OCI-LY7 (cell line): ENCODE measurements around the gene DUS1L. TPM values are rescaled to one million over a fixed set of nuclear protein-coding genes. Genes with fewer than 3 reads are reported as not detected.

Experiments used
- BruUV-seq: library from RNA; stranded (reverse); fragments of 400-500 nt; replicated peaks from 2 replicates; lab custom pipeline; 2021; lab: Mats Ljungman, UMichigan
- CTCF ChIA-PET: fragments of 300-600 bp; sonication (Branson Sonifier 250); formaldehyde crosslinking; loops from one replicate; lab custom pipeline; 2022; ENCODE audit warnings: antibody characterized with exemption; ENCODE audit not compliant: unreplicated experiment; lab: Charles Lee
- POLR2A ChIA-PET: fragments of 300-600 bp; sonication (Branson Sonifier 250); formaldehyde crosslinking; loops from one replicate; lab custom pipeline; 2022; ENCODE audit warnings: antibody characterized with exemption; lab: Charles Lee
- DNase-seq: peaks from one replicate; pipeline ENCODE4 v3.0.0-alpha.2; 2015; ENCODE audit warnings: low spot score
- H2AFZ ChIP-seq: fragments of 200-600 bp; sonication (generic), shearing (Covaris generic); 2 replicates; pipeline ENCODE4 v1.6.1; 2014; ENCODE audit warnings: mild to moderate bottlenecking, antibody characterized with exemption, low read length, moderate library complexity
- H3K27ac ChIP-seq: fragments of 200-600 bp; sonication (generic); 2 replicates; pipeline ENCODE4 v1.5.1; 2014; ENCODE audit warnings: mixed run types, low read depth, mild to moderate bottlenecking, moderate library complexity, low read length, inconsistent platforms; ENCODE audit not compliant: poor library complexity, severe bottlenecking
- H3K36me3 ChIP-seq: fragments of 200-600 bp; sonication (generic); 2 replicates; pipeline ENCODE4 v1.6.1; 2014; ENCODE audit warnings: mild to moderate bottlenecking, antibody characterized with exemption, low read length, moderate library complexity, mixed read lengths; ENCODE audit not compliant: insufficient read depth
- H3K4me1 ChIP-seq: fragments of 200-600 bp; sonication (generic); 2 replicates; pipeline ENCODE4 v1.5.1; 2014; ENCODE audit warnings: mild to moderate bottlenecking, low read length; ENCODE audit not compliant: insufficient read depth, poor library complexity, severe bottlenecking
- H3K4me2 ChIP-seq: fragments of 200-600 bp; sonication (generic); 2 replicates; pipeline ENCODE4 v1.6.1; 2014; ENCODE audit warnings: mild to moderate bottlenecking, low read length
- H3K4me3 ChIP-seq: fragments of 200-600 bp; sonication (generic); 2 replicates; pipeline ENCODE4 v1.5.1; 2014; ENCODE audit warnings: mild to moderate bottlenecking, low read depth, low read length; ENCODE audit not compliant: poor library complexity, severe bottlenecking
- H3K79me2 ChIP-seq: fragments of 200-600 bp; sonication (generic); 2 replicates; pipeline ENCODE4 v1.6.1; 2016; ENCODE audit warnings: low read depth, mild to moderate bottlenecking, low read length, moderate library complexity, mixed read lengths; ENCODE audit not compliant: insufficient read depth
- H3K9me2 ChIP-seq: fragments of 200-600 bp; sonication (generic); 2 replicates; pipeline ENCODE4 v1.6.1; 2016; ENCODE audit warnings: mild to moderate bottlenecking, low read length, mixed read lengths; ENCODE audit not compliant: insufficient read depth
- H3K9me3 ChIP-seq: fragments of 200-600 bp; sonication (generic); 2 replicates; pipeline ENCODE4 v1.6.1; 2014; ENCODE audit warnings: mild to moderate bottlenecking, mixed run types, low read length, mixed read lengths
- H4K20me1 ChIP-seq: fragments of 200-600 bp; sonication (generic); 2 replicates; pipeline ENCODE4 v1.6.1; 2014; ENCODE audit warnings: mild to moderate bottlenecking, antibody characterized with exemption, low read length, moderate library complexity, mixed read lengths; ENCODE audit not compliant: insufficient read depth
- CTCF ChIP-seq: fragments of 200-600 bp; sonication (generic); conservative IDR thresholded peaks from 2 replicates; pipeline ENCODE4 v1.5.1; 2014; ENCODE audit warnings: mild to moderate bottlenecking, antibody characterized with exemption, low read length, moderate library complexity, mixed read lengths
- EZH2phosphoT487 ChIP-seq: fragments of 200-600 bp; sonication (generic); IDR thresholded peaks from 2 replicates; pipeline ENCODE4 v1.6.1; 2018; ENCODE audit warnings: low read depth, borderline replicate concordance, mild to moderate bottlenecking, mixed run types, antibody characterized with exemption, low read length, moderate library complexity, mixed read lengths
- intact Hi-C: fragments of 100-400 bp; cut with micrococcal nuclease; formaldehyde crosslinking; loops from one replicate; pipeline ENCODE4 v1.10.0; 2022; ENCODE audit not compliant: unreplicated experiment
- total RNA-seq, 2 experiments: library from RNA; depleted of rRNA in 1 of 2; stranded (reverse); fragments of >200 nt in 1 of 2; shearing (Covaris generic) in 1 of 2; gene quantifications; 2 replicates each; pipeline ENCODE4 v1.2.3, GENCODE V29; 2014 to 2022

DUS1L gene
- total RNA-seq, 2 experiments from 2014 or later = 320 to 388 TPM

DNA sequence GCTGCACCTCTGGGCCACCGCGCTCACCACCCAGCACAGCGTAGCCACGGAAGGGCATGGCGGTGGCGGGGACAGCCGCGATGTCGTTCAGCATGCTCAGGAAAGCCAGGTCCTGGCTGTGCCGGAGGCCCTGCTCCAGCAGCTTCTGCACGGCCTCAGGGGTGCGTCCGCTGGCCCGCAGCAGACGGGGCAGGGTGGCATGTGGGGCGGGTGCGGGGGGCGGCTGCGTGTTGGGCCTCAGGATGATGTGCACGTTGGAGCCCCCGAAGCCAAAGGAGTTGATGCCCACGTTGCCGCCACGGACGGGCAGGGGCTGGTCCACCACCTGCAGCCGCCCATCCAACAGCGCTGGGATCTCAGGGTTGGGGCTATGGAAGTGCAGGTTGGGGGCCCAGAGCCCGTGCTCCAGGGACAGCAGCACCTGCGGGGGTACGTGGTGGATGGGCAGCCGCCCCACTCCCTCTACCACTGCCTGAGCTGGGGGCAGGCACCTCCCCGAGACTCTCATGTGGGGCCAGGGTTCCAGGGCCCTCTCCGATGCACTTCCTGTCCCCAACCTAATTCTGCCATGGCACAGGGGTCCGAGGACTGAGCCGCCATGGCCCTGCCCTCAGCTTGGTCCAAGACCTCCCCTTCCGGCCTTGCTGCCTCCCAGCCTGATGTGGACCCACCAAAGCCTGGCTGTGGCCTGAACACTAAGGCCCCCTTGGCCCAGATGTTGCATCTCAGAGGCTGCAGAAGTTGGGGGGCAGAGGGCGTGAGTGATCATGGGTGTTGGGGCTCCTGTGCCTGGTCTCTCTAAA, 25.9 kb upstream of the DUS1L start:
- peaks cover 14% of the 10 kb centered on the region; the same call in 1 of the 2 replicates for H4K20me1 ChIP-seq
- ChIA-PET CTCF (no interaction called here), POLR2A (no interaction called here)
- no peak for DNase-seq
- peaks cover 9% of the 10 kb centered on the region for H3K4me1 ChIP-seq
- peaks cover 12% of the 10 kb centered on the region for H3K79me2 ChIP-seq
- H3K4me2 ChIP-seq = no peak overlapping the region
- no peak overlapping the region for H3K27ac ChIP-seq
- no peaks in the 10 kb centered on the region for H3K9me2 ChIP-seq
- H3K9me3 ChIP-seq = no peaks in the 10 kb centered on the region
- no peak overlapping the region for H3K4me3 ChIP-seq
- TF ChIP-seq CTCF (no peak), EZH2phosphoT487 (no peak)
- intact Hi-C loops = no loop called here
- peaks cover 96% of the 10 kb centered on the region for H3K36me3 ChIP-seq
- BruUV-seq = no TSS peak
- H2AFZ ChIP-seq = no peak overlapping the region

GRCh38 chr17:82090549-82091263, 25.1 kb upstream of the DUS1L start:
- H4K20me1 ChIP-seq = peaks cover 7% of the 10 kb centered on the region; the same call in 1 of the 2 replicates
- no peak for DNase-seq
- H3K9me2 ChIP-seq = no peaks in the 10 kb centered on the region
- intact Hi-C loops = no loop called here
- peaks cover 1% of the 10 kb centered on the region for H3K4me1 ChIP-seq
- H3K4me2 ChIP-seq = no peak overlapping the region
- ChIA-PET CTCF (no interaction called here), POLR2A (no interaction called here)
- no peak overlapping the region for H3K4me3 ChIP-seq
- no peak overlapping the region for H2AFZ ChIP-seq
- no peak overlapping the region for H3K27ac ChIP-seq
- no peak for TF ChIP-seq CTCF
- peaks cover 96% of the 10 kb centered on the region for H3K36me3 ChIP-seq
- H3K9me3 ChIP-seq = no peaks in the 10 kb centered on the region
- H3K79me2 ChIP-seq = peaks cover 5% of the 10 kb centered on the region; the same call in 1 of the 2 replicates
- TSS peak; percentile 41 for BruUV-seq
